SU-DHL-6 (cell line): ENCODE data around the gene SLC13A4.

Experiments used
- H2AFZ ChIP-seq: fragments of 200-600 bp; sonication (generic); 2 replicates; pipeline ENCODE4 v1.6.1; 2014; ENCODE audit warnings: low read depth, mild to moderate bottlenecking, moderate library complexity, mixed read lengths, antibody characterized with exemption, low read length; ENCODE audit not compliant: severe bottlenecking
- H3F3A ChIP-seq: fragments of 200-600 bp; shearing (Covaris generic); 2 replicates; pipeline ENCODE4 v1.6.0; 2016; ENCODE audit warnings: antibody characterized with exemption, mild to moderate bottlenecking; ENCODE audit not compliant: insufficient read depth
- H3K27ac ChIP-seq: fragments of 200-600 bp; sonication (generic); 2 replicates; pipeline ENCODE4 v1.5.1; 2016; ENCODE audit warnings: low read depth, mild to moderate bottlenecking, low read length, moderate library complexity, mixed read lengths
- H3K27me3 ChIP-seq: fragments of 200-600 bp; sonication (generic), shearing (Covaris generic); 2 replicates; pipeline ENCODE4 v1.6.0; 2014; ENCODE audit warnings: mild to moderate bottlenecking, low read length
- H3K36me3 ChIP-seq: fragments of 200-600 bp; sonication (generic); 2 replicates; pipeline ENCODE4 v1.6.1; 2014; ENCODE audit warnings: mild to moderate bottlenecking, low read length, mixed read lengths
- H3K4me2 ChIP-seq: fragments of 300-600, 200-600 bp; shearing (Covaris generic), sonication (generic); 2 replicates; pipeline ENCODE4 v1.6.0; 2014; ENCODE audit warnings: low read length, low read depth, mild to moderate bottlenecking; ENCODE audit not compliant: poor library complexity, severe bottlenecking
- H3K4me3 ChIP-seq: fragments of 200-600 bp; sonication (generic); 2 replicates; pipeline ENCODE4 v1.5.1; 2014; ENCODE audit warnings: antibody characterized with exemption, low read length, mild to moderate bottlenecking, mixed read lengths; ENCODE audit not compliant: insufficient read depth, poor library complexity, severe bottlenecking
- H3K79me2 ChIP-seq: fragments of 200-600 bp; sonication (generic); 2 replicates; pipeline ENCODE4 v1.6.1; 2014; ENCODE audit warnings: mild to moderate bottlenecking, low read length, moderate library complexity; ENCODE audit not compliant: insufficient read depth
- H3K9ac ChIP-seq: fragments of 200-600 bp; sonication (generic); 2 replicates; pipeline ENCODE4 v1.7.0; 2014; ENCODE audit warnings: mild to moderate bottlenecking, low read length
- H3K9me2 ChIP-seq: fragments of 200-600 bp; sonication (generic); replicated peaks from 2 replicates; pipeline ENCODE4 v1.6.1; 2014; ENCODE audit warnings: low read length; ENCODE audit not compliant: insufficient read depth
- H3K9me3 ChIP-seq: fragments of 200-600 bp; sonication (generic); 2 replicates; pipeline ENCODE4 v1.6.1; 2014; ENCODE audit warnings: low read length, mixed read lengths; ENCODE audit not compliant: insufficient read depth
- H4K20me1 ChIP-seq: fragments of 200-600 bp; sonication (generic); 2 replicates; pipeline ENCODE4 v1.6.1; 2014; ENCODE audit warnings: low read depth, mild to moderate bottlenecking, antibody characterized with exemption, low read length, moderate library complexity, mixed read lengths
- CTCF ChIP-seq: fragments of 200-600 bp; sonication (generic); IDR thresholded peaks from one replicate; pipeline ENCODE4 v1.5.1; 2017; ENCODE audit warnings: antibody characterized with exemption, mild to moderate bottlenecking, low read length, moderate library complexity; ENCODE audit not compliant: insufficient read depth, poor library complexity, severe bottlenecking
- EZH2phosphoT487 ChIP-seq: fragments of 200-600 bp; sonication (generic), shearing (Covaris generic); conservative IDR thresholded peaks from 2 replicates; pipeline ENCODE4 v1.6.1; 2018; ENCODE audit warnings: mild to moderate bottlenecking, antibody characterized with exemption, low read length, moderate library complexity, mixed read lengths

SLC13A4 gene

GRCh38 chr7:135757719-135758411 is 29.9 kb upstream of the SLC13A4 start:
- no peak overlapping the region for H3K4me2 ChIP-seq
- H3K4me3 ChIP-seq: no peak overlapping the region
- H3K9ac ChIP-seq: no peak overlapping the region

GRCh38 chr7:135756191-135756590 is 28.2 kb upstream of the SLC13A4 start:
- Histone ChIP-seq H3K27ac (no peak overlapping the region), H3K9ac (no peak overlapping the region), H3K4me2 (no peak overlapping the region), H4K20me1 (no peaks in the 10 kb centered on the region), H3F3A (no peaks in the 10 kb centered on the region), H3K9me2 (no peaks in the 10 kb centered on the region), H3K79me2 (no peaks in the 10 kb centered on the region), H3K4me3 (no peak overlapping the region), H3K9me3 (0 out of 2 replicates have a peak, but pooled peaks cover 5% of the 10 kb centered on the region), H2AFZ (no peak overlapping the region), H3K36me3 (no peaks in the 10 kb centered on the region), H3K27me3 (no peaks in the 10 kb centered on the region)
- TF ChIP-seq EZH2phosphoT487: no peak

More at GRCh38 chr7:135757719-135758411, 29.9 kb upstream of the SLC13A4 start:
- no peak for TF ChIP-seq CTCF
- Histone ChIP-seq H3K9me2 (no peaks in the 10 kb centered on the region), H3K9me3 (0 out of 2 replicates have a peak, but pooled peaks cover 5% of the 10 kb centered on the region), H3K79me2 (no peaks in the 10 kb centered on the region), H3K36me3 (no peaks in the 10 kb centered on the region), H3K27ac (no peak overlapping the region), H3K27me3 (no peaks in the 10 kb centered on the region), H2AFZ (no peak overlapping the region), H4K20me1 (no peaks in the 10 kb centered on the region), H3F3A (no peaks in the 10 kb centered on the region)

DNA sequence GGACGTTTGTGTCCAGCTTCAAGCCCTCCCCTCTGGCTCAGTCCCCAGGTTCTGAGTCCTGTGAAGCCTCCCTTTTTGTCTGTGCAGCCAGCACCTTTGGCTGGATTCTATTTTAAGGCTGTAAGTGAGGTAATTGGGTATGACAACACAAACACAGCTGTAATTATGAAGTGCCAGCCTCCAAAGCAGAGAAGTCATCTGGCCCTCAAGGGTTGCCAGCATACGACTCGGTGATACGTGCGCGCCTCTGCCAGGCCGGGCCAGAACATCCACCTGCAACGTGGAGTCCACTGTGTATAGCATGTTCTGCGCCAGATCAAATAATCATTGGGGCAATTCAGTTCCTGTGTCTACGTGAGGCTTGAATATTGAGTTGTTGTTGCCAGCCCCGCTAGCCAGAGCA is 27.4 kb upstream of the SLC13A4 start:
- Histone ChIP-seq H2AFZ (no peak overlapping the region), H3K9me3 (0 out of 2 replicates have a peak, but pooled peaks cover 4% of the 10 kb centered on the region), H3K79me2 (no peaks in the 10 kb centered on the region), H3K27ac (no peak overlapping the region), H3K36me3 (no peaks in the 10 kb centered on the region), H3K9ac (no peak overlapping the region), H3K4me2 (no peak overlapping the region), H3F3A (no peaks in the 10 kb centered on the region), H3K9me2 (no peaks in the 10 kb centered on the region), H3K27me3 (no peaks in the 10 kb centered on the region), H4K20me1 (no peaks in the 10 kb centered on the region), H3K4me3 (no peak overlapping the region)
- TF ChIP-seq EZH2phosphoT487 (no peak), CTCF (no peak)

- no peak overlapping the region for H3K4me2 ChIP-seq
Measured at GRCh38 chr7:135753616-135754413, 25.8 kb upstream of the SLC13A4 start.

More at GRCh38 chr7:135753616-135754413, 25.8 kb upstream of the SLC13A4 start:
- H3K9me3 ChIP-seq: no peaks in the 10 kb centered on the region
- H3K27me3 ChIP-seq: no peaks in the 10 kb centered on the region
- H3K27ac ChIP-seq: no peak overlapping the region
- no peak overlapping the region for H3K4me3 ChIP-seq
- no peaks in the 10 kb centered on the region for H3F3A ChIP-seq
- no peaks in the 10 kb centered on the region for H3K9me2 ChIP-seq
- TF ChIP-seq CTCF (no peak), EZH2phosphoT487 (no peak)
- H2AFZ ChIP-seq: no peak overlapping the region
- no peaks in the 10 kb centered on the region for H4K20me1 ChIP-seq
- H3K9ac ChIP-seq: no peak overlapping the region
- no peaks in the 10 kb centered on the region for H3K79me2 ChIP-seq
- no peaks in the 10 kb centered on the region for H3K36me3 ChIP-seq
